SK-MEL-5 (cell line): Measurements from ENCODE around the gene MLF2. TPM values are rescaled to one million over a fixed set of nuclear protein-coding genes. Genes with fewer than 3 reads are reported as not detected.

ENCODE experiments used
- DNase-seq: peaks from one replicate; pipeline ENCODE4 v3.0.0-alpha.2; 2016; ENCODE audit warnings: low read depth, low spot score
- in situ Hi-C: cut with HindIII; loops from 2 replicates; pipeline ENCODE4 v1.10.0; 2016; ENCODE audit warnings: low sequenced_read_pairs, high pct_unique_total_duplicates, low pct_unique_long_range_greater_than_20kb
- total RNA-seq: library from RNA; depleted of rRNA; stranded (reverse); fragments of >200 nt; shearing (Covaris generic); gene quantifications from 2 replicates; pipeline ENCODE4 v1.2.3, GENCODE V29; 2014

MLF2 gene
- total RNA-seq, 1 experiment from 2014 or later, result 134 TPM

DNA sequence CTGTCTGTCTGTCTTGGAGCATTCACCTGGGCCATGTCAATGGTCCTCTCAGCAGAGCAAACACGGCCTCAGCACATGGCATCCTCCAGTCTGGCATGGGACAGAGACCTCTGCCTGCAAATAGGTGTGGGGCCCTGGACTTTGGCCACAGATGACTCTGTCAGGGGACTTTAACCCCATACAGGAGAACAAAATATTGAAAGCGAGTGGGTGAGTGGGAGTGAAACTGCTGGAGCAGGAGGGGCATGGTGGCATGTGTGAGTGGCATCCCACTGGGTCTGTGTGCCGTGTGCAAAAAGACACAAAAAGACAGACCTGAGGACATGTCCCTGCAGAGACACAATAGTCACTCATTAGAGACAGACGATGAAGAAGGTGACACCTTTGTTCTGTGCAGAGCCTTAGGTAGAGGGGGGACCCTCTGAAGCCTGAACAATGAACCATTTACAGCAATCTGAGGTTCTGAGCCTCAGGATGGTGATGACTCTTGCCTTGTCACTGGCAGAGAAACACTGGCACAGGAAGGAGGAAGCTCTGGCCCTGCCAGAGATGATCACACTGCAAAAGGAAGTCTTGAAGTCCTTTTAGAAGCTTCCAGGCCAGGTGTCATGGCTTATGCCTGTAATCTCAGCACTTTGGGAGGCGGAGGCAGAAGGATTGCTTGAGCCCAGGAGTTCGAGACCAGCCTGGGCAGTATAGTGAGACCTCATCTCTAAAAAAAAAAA is 26.9 kb upstream of the MLF2 start:
- DNase-seq, result no peak
- in situ Hi-C loops, result no loop called here

DNA sequence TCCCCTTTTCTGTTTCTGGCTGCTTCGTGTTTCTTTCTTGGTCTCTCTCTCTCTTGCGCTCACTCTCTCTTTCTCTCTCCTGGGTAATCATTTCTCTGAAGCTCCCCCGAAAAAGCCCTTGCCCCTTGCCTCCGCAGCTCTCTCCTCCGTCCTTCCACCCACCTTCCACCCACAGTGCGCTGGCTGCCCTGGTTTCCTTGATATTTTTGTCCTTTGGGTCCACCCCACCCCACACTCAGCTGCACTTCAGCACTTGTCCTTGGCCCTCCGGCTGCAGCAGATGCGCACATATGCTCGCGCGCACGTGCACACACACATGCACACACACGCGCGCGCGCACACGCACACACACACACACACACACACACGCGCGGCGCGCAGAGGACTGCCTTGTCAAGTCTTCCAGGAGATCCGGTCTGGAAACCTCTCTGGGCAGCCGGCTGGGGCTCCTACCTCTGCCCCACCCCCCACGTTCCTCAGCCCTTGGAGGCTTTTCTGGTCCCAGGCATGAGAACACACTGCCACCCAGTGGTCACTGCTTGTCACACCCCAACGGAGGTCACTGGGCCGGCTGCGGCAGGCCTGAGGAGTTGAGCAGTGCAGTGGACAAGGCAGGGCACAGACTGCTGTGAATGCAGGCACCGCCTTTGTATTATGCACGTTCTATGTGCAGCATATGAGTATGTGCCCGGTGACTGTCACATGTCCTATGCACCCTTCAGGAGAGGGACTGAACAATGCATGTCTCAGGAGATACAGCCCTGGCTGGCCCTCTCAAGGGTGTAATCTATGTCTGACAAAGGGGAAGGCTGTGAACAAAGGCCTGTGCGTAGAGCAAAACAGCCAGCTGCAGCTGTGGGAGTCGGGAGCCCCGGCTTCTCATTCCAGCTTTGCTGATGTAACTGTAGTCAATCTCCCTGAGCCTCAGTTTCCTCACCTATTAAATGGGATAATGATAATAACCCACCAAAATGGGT is 25.9 kb upstream of the MLF2 start:
- DNase-seq, result peak; percentile 96
- in situ Hi-C loops, result no loop called here

GRCh38 chr12:6778217-6778573 is 25.3 kb upstream of the MLF2 start:
- in situ Hi-C loops, result no loop called here
- peak; percentile 14 for DNase-seq

DNA sequence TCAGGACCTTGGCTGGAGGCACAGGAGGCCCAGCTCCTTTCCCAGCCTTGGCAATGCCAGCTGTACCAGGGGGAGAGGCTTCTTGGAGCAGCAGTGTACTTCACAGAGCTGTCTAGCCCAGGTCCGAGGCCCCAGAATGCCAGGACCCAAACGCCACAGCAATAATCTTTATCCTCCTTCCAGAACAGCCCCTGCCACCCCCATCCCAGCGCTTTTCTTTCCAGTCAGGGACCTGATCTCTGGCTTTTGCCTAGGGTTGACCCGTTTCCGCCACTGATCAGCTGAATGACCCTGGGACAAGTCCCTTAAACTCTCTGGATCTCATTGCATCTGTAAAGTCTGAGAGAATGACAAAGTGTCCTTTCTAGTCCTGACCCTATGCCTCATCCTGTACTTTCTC is 24.4 kb upstream of the MLF2 start:
- DNase-seq, result no peak
- in situ Hi-C loops, result no loop called here

DNA sequence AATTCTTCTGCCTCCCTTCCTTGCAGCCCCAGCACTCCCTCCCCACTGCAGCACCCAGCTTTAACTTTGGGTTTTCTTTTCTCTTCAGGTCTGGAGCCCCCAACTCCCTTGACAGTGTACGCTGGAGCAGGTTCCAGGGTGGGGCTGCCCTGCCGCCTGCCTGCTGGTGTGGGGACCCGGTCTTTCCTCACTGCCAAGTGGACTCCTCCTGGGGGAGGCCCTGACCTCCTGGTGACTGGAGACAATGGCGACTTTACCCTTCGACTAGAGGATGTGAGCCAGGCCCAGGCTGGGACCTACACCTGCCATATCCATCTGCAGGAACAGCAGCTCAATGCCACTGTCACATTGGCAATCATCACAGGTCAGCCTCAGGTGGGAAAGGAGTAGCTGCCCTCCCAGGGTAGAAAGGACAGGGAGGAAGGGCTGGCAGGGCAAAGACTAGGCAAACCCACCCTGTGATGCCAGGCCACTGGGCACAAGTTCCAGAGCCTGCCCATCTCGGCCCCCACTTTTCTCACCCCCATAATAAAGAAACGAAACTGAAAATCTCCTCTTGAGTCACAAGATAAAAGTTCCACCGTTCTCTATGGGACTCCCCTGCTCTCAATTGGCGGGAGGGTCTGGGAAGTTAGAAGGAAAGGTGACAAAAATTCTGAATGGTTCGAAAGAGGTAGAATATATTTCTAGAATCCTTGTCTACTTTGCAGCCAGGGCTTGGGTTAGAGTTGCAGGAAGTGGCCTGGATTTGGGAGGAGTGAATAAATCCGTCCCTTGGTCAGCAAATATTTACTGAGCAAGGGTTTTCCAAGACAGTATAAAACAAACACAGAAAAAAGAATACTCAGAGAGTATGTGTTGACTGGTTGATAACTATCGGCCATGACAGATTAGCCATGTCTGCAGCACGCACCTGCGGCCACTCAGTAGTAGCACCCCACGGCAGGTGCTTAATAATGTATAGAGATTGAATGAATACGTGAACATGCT is 22.5 kb upstream of the MLF2 start:
- in situ Hi-C loops, result no loop called here
- DNase-seq, result no peak

- in situ Hi-C loops, result no loop called here
- no peak for DNase-seq
These were observed 21.6 kb upstream of the MLF2 start for GRCh38 chr12:6774499-6775062.

DNA sequence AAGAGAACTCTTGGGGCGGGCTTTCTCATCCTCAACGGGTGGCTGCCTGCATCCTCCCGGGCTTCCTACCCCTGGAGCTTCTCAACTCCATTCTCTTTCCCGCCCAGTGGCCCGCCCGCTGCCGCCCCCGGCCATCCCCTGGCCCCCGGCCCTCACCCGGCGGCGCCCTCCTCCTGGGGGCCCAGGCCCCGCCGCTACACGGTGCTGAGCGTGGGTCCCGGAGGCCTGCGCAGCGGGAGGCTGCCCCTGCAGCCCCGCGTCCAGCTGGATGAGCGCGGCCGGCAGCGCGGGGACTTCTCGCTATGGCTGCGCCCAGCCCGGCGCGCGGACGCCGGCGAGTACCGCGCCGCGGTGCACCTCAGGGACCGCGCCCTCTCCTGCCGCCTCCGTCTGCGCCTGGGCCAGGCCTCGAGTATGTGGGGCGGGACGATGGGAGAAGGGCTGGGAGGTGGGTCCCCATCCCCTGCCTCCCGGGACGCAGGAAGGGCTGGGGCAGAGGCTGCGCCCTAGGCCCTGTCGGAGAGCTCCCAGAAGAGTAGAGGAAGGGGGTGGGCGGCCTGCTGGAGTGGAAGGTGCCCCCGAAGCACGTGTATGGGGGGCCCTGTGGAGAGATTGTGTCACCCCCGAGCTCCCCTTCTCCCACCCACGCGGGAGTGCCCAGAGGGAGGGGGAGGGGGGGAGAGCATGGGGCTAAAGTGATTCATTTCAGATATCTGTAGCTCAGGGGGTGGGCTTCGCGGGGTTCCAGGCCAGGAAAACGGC is 20.8 kb upstream of the MLF2 start:
- DNase-seq, result no peak
- in situ Hi-C loops, result no loop called here

GRCh38 chr12:6772726-6773589 is 20.0 kb upstream of the MLF2 start:
- DNase-seq, result no peak
- in situ Hi-C loops, result no loop called here

DNA sequence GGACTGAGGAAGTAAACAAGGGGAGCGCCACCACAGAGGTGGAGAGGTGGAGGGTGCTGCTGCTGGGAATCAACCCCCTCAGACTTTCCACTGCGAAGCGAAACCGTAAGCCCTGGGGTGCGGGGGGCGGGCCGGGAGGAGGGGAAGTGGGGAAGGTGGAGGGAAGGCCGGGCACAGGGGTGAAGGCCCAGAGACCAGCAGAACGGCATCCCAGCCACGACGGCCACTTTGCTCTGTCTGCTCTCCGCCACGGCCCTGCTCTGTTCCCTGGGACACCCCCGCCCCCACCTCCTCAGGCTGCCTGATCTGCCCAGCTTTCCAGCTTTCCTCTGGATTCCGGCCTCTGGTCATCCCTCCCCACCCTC is 19.4 kb upstream of the MLF2 start, which contains the start of gene LAG3:
LAG3 (plus strand) TSS at position 190 of the 365 bp plus-strand sequence. CDS start 333 bp downstream, outside the sequence.
- no peak for DNase-seq
- in situ Hi-C loops, result no loop called here

DNA sequence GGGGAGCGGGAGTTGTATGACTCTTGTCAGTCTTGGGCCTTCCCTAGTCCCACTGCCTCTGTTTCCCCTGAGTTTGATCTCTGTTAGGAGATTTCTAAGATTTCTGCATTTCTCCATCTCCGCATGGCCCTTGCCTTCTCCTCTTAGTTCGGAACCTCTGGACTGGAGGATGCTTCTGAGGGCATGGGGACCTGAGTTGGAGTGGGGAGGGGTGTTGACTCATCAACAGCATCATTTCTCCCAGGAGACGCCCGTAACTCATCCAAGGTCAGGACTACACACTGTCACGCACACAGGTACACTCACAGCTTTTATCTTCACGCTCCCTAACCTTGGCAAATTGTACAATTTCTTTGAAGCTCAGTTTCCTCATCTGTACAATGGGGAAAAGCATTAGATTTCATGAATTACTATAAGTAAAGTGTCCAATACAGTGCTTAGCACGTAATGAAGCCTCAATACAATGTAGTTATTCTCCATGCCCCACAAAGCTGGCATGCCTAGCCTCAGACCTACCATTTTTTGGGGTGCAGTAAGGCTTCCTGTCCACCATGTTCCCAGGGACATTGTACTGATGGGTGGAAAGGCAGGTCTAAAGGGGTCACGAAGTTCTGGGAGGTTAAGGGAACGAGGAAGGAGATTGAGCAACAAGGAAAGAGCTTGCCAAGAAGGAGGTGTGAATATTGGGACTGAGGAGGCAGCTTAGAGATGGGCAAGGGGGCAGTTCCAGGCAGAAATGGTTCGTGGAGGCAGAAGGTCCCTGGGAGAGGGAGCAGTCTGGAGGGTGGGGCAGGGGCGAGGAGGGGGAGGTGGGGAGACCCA is 18.8 kb upstream of the MLF2 start:
- no peak for DNase-seq
- in situ Hi-C loops, result no loop called here

- in situ Hi-C loops, result no loop called here
- no peak for DNase-seq
These were observed 18.2 kb upstream of the MLF2 start for GRCh38 chr12:6771091-6771495.

DNA sequence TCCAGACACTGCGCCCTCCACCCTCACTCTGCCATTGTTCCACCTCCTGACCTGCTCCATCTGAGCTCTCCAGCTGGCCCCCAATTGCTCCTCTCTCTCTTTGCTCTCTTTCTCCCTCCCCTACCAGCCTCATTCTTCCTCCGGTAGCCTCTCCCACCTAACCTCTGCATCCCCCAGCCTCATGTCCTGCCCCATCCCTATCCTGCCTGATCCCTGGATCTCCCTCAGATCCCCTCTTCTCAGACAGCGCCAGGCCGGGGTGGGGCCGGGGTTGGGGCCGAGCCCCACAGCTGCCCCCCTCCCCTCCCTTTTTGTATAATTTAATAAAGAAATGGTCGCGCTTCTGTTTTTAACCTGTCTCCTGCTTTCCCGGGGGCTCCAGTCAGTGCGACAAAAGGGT is 17.7 kb upstream of the MLF2 start:
- DNase-seq, result no peak
- in situ Hi-C loops, result no loop called here

- DNase-seq, result no peak
- in situ Hi-C loops, result no loop called here
These were observed 17.2 kb upstream of the MLF2 start for GRCh38 chr12:6770094-6770493.

- no peak for DNase-seq
- in situ Hi-C loops, result no loop called here
These were observed 16.7 kb upstream of the MLF2 start for GRCh38 chr12:6769666-6770065.

- in situ Hi-C loops, result no loop called here
- DNase-seq, result peak; percentile 34
These were observed 16.0 kb upstream of the MLF2 start for GRCh38 chr12:6768990-6769389.
